GM18505 (cell line): Measurements from ENCODE around the gene SLC36A3.
"Not testable (repeated sequence)": the region's sequence is repeated elsewhere in the genome, so short reads cannot be mapped to it uniquely, and the experiment has no call there.

Experiments used
- ATAC-seq: cut with Tn5 transposase; IDR thresholded peaks from one replicate; pipeline ENCODE4 v1.9.1; 2021; ENCODE audit not compliant: unreplicated experiment
- POLR2A ChIP-seq: IDR thresholded peaks from 4 replicates; pipeline ENCODE4 v1.6.1; 2011; ENCODE audit warnings: borderline replicate concordance; ENCODE audit not compliant: insufficient read depth, insufficient read length; ENCODE audit errors: extremely low read depth

SLC36A3 gene

GRCh38 chr5:151267491-151268260, 35.9 kb downstream of the SLC36A3 start:
- no peak for TF ChIP-seq POLR2A

GRCh38 chr5:151264113-151264512, 39.5 kb downstream of the SLC36A3 start:
- no peak for TF ChIP-seq POLR2A
- no peak for ATAC-seq

More at GRCh38 chr5:151267491-151268260, 35.9 kb downstream of the SLC36A3 start:
- ATAC-seq = no peak

DNA sequence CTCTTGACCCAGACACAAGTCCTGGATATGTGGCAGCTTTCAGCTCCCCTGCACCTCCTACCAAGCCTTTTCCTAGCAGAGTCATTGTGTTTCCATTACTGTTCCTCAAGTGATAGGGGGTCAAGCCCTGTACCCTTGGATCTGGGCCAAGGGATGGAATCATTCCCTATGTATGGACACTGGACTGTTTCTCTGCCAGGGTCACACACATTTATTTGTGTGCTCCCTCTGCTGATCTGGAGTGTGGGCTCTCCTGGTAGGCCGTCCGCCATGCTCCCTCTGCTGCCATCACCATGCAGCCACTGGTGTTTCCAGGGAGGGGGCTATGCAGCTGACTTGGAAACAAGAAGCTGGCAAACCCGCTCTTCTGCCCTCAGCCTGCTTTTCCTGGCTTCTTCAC, 41.0 kb downstream of the SLC36A3 start:
- no peak for ATAC-seq
- TF ChIP-seq POLR2A = no peak

- TF ChIP-seq POLR2A = no peak
- ATAC-seq = no peak
Observed at GRCh38 chr5:151259931-151260330, 43.6 kb downstream of the SLC36A3 start.

DNA sequence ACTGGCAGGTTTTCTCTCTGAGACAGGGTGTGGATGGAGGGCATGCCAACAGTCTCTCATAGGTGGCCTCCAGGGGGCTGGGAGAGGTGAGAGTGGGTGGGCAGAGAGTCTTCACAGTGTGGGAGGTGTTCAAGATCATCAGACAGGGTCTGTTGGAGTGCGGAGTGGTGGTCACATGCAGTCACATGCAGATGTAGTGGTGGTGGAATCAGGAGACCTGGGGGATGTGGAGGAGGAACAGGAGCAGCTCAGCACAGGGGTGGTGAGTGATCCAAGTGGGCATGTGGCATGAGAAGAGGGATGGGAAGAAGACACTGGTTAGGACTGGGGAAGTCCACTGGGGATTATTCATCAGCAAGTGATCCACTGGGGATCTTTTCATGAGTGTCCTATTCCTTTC, 44.8 kb downstream of the SLC36A3 start:
- no peak for ATAC-seq
- no peak for TF ChIP-seq POLR2A

DNA sequence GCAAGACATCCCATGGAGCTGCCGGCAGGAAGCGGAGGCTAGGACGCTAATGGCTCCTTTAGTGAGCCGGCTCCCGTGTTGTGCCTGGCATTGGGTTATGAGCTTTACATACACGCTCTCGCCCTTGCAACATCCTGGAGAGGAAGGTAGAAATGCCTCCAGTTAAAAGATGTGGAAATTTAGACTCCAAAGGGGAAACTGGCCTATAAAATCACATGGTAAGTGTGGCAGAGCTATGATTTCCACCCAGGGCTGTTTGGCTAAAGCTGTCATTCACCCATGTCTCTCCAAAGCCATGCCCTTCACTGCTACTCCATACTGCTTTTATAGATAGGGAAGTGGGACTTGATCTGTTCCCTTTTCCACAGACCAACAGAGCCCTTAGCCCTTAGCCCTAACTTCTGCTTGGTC, 45.4 kb downstream of the SLC36A3 start:
- ATAC-seq = no peak
- no peak for TF ChIP-seq POLR2A

DNA sequence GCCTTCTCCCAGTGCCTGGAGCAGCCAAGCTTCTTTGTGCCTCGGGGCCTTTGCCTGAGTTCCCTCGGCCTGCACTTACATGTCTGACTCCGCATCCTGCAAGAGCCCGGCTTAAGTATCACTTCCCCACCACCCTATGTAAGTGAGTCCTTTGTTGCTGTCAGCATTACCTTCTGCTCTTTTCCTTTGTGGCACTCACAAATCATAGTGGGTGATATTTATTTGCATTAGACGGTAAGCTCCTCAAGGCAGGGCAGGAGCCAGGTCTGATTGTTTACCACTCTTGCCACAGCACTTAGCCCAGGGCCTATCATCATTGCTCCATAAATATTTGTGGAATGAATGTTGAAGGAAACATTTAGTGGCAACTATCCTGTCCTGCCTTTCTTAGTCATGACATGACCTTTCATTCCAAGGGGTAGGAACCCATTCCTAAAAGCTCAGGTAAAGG, 45.8 kb downstream of the SLC36A3 start:
- ATAC-seq = no peak
- TF ChIP-seq POLR2A = peak; percentile 50

- peak; percentile 40 for ATAC-seq
- TF ChIP-seq POLR2A = no peak
Observed at GRCh38 chr5:151255621-151256286, 47.8 kb downstream of the SLC36A3 start.

DNA sequence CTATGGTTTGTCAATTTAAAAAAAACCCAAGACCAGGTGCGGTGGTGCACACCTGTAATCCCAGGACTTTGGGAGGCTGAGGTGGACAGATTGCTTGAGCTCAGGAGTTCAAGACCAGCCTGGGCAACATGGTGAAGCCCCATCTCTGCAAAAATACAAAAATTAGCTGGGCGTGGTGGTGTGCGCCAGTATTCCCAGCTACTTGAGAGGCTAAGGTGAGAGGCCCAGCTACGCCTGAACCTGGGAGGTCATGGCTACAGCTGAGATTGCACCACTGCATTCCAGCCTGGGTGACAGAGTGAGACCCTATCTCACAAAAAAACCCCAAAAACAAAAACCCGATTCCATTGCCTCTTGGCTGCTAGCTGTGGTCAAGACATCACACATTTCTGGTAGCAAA, 48.6 kb downstream of the SLC36A3 start:
- ATAC-seq = not testable (repeated sequence)

DNA sequence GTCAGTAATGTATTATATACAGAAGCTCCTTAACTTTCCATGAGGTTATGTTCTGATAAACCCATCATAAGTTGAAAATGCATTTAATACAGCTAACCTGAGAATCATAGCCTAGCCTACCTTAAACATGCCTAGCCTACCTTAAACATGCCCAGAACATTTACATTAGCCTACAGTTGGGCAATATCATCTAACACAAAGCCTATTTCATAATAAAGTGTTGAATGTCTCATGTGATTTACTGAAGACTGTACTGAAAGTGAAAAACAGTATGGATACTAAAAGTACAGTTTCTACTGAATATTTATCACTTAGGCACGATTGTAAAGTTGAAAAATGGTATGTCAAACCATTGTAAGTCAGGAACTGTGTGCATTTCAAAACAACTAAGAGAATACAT, 49.0 kb downstream of the SLC36A3 start:
- no peak for TF ChIP-seq POLR2A
- ATAC-seq = no peak

DNA sequence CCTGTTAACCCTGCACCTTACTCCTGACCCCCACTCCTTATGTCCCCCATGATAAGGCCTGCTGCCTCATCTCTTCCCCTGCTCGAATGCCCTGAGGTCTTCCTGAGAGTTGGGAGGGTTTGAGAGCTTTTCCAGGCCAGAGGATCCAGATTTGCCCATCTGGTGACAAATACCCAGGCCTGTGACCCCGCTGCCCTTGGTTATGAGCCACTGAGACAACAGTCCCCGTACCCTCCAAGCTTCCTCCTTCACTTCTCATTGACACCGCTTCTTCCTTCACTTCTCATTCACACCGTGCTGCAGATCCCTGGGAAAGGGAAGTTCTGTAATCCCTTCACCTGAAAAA, 50.0 kb downstream of the SLC36A3 start:
- no peak for ATAC-seq
- TF ChIP-seq POLR2A = no peak

DNA sequence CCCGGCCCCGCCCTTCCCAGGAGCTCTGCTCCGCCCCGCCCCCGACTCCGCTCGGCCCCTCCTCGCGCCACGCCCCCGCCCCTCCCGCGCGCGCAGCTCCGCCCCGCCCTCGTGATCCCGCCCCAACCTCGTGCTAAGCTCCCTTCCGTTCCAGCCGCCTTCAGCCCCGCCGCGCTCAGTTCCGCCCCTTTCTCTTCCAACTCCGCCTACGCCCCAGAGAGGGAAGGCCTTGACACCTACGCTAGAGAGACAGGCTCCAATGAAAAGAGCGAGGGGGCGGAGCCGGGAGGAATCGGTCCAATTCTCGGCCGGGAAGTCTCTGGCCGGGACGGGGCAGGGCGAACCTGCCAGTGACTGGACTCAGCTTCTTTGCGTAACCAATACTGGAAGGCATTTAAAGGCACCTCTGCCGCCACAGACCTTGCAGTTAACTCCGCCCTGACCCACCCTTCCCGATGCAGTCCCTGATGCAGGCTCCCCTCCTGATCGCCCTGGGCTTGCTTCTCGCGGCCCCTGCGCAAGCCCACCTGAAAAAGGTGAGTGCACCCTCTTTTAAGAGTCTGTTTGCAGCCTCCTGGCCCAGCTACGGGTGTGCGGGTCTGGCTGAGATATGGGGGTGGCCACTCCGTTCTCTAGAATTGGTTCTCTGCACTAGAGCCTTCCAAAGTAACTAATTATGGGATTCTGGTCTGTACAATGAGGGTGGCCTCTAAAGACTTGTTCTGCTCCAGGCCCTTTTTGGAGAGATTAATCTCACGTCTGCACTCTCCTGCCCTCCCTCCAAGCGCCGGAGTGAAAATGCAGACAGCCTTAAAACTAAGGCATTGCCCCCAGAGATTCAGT, 50.6 kb downstream of the SLC36A3 start, which contains the start of gene GM2A:
TSS of gene GM2A (plus strand) at position 424 of the 843 bp plus-strand sequence. CDS start at position 456, 32 bp downstream.
- peak; percentile 81 for ATAC-seq
- peak; percentile 94 for TF ChIP-seq POLR2A

- TF ChIP-seq POLR2A = no peak
Observed at GRCh38 chr5:151251621-151252020, 51.9 kb downstream of the SLC36A3 start.

More at GRCh38 chr5:151251621-151252020, 51.9 kb downstream of the SLC36A3 start:
- no peak for ATAC-seq
